ENCODE data around the gene IHH.

DNA sequence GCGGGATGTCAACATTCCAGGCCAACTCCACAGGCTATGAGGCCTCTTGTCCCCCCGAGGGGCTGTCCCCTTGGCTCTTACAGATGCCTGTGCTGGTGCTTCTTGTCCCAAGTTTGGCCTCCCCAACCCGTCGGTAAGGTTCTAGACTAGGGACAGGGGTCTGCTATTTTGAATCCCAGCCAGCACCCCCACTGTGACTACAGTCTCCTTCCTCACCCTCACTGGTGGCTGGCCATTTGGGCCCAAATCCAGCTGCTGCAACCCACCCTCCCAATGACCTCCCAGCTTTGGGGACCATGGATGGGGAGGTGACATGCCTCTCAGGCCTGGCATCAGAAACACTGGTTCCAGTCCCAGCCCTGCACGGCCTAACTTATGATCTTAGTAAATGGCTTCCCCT is 38.1 kb downstream of the IHH start:
- TF ChIP-seq, protein P1, sequence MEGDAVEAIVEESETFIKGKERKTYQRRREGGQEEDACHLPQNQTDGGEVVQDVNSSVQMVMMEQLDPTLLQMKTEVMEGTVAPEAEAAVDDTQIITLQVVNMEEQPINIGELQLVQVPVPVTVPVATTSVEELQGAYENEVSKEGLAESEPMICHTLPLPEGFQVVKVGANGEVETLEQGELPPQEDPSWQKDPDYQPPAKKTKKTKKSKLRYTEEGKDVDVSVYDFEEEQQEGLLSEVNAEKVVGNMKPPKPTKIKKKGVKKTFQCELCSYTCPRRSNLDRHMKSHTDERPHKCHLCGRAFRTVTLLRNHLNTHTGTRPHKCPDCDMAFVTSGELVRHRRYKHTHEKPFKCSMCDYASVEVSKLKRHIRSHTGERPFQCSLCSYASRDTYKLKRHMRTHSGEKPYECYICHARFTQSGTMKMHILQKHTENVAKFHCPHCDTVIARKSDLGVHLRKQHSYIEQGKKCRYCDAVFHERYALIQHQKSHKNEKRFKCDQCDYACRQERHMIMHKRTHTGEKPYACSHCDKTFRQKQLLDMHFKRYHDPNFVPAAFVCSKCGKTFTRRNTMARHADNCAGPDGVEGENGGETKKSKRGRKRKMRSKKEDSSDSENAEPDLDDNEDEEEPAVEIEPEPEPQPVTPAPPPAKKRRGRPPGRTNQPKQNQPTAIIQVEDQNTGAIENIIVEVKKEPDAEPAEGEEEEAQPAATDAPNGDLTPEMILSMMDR (IDR thresholded peaks at IDR 0.05) = no peak
- no peak for TF ChIP-seq POLR2A (IDR thresholded peaks at IDR 0.05)
- no peak for TF ChIP-seq EP300 (IDR thresholded peaks at IDR 0.05)

All from stomach (tissue), 4 donors.